A549 treated with ZK216348 at 1 μM for 4 hours (cell line): ENCODE data around the gene BMPR1B. TPM values are rescaled to one million over a fixed set of nuclear protein-coding genes. Genes with fewer than 3 reads are reported as not detected.

Experiments
- total RNA-seq: library from RNA; stranded (reverse); fragments of 200-300 nt; extraction: Qiagen RNA extraction; gene quantifications from 5 replicates; pipeline ENCODE4 v1.2.3, GENCODE V29; 2022; ENCODE audit warnings: low read depth

The BMPR1B gene
- 4.9 to 7.7 TPM (median 6.4 TPM) in 5 replicates for total RNA-seq

DNA sequence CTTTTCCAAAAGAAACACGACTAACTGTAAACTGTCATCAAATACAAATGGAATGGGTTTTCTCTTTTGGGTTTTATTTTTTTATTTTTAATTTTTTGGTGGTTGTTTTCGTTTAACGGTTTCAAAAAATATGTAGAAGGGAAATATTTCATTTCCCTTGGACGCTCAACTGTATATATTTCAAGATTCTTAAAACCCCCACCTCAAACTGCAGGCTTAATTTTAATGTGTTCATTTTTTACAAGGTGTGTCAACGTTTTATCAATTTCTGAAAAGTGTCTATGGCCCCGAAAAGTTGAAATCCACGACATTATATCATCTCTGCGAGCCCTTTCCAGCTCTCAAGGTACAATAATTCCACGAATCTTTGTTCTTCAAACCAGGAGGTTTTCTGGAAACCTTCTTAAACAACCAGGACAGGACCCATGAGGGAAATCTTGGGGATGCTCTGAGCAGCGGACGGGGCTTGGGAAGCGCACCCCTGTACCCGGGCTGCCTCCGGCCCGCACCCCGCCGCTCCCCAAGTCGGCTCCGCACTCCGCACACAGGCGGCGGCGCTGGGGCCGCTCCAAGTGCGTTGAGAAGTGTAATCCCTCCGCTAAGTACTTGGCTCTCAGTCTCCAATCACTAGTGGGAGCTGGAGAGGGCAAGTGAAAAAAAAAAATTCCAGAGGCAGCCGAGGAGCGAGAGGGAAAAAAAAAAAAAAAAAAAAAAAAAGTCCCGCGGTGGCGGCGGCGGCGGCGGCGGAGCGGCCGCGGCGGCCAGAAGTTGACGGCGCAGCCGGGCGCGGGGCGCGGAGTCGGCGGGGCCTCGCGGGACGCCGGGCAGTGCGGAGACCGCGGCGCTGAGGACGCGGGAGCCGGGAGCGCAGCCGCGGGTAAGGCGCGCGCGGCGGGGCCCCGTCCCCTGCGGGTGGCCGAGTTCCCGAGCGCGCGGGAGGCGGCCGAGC lies at the start of gene BMPR1B:
Gene BMPR1B (plus strand): TSS at position 764 of the 949 bp plus-strand sequence. CDS start 346,470 bp downstream, outside the sequence.

